Measurements from ENCODE around the gene KDM6A.

GRCh38 chrX:44948406-44948805 is 75.4 kb downstream of the KDM6A start:
- no peak for TF ChIP-seq ELF1 (IDR thresholded peaks at IDR 0.05)
- no peak for TF ChIP-seq RAD21 (IDR thresholded peaks at IDR 0.05; ENCODE audit: low read length)
- TF ChIP-seq CTCF (IDR thresholded peaks at IDR 0.05), result no peak
- TF ChIP-seq EP300 (IDR thresholded peaks at IDR 0.05; ENCODE audit: borderline replicate concordance in 1 of 2, low read depth in 1 of 2, low read length in 1 of 2), result no peak
- TF ChIP-seq RFX5 (IDR thresholded peaks at IDR 0.05; ENCODE audit: low read length), result no peak
